ENCODE measurements around the gene STK39.

- TF ChIP-seq GATA2 (IDR thresholded peaks at IDR 0.05; ENCODE audit: low read depth, low read length) = no peak
- TF ChIP-seq GATA3 (IDR thresholded peaks at IDR 0.05; ENCODE audit: low read depth, low read length) = no peak
Measured at GRCh38 chr2:167940734-167941507, 306.5 kb downstream of the STK39 start.

Data from SH-SY5Y (cell line).